ENCODE results near the gene REN. TPM values are rescaled to one million over a fixed set of nuclear protein-coding genes. Genes with fewer than 3 reads are reported as not detected.

Gene REN
- total RNA-seq, 1 experiment from 2014 or later, result 0.81 TPM

DNA sequence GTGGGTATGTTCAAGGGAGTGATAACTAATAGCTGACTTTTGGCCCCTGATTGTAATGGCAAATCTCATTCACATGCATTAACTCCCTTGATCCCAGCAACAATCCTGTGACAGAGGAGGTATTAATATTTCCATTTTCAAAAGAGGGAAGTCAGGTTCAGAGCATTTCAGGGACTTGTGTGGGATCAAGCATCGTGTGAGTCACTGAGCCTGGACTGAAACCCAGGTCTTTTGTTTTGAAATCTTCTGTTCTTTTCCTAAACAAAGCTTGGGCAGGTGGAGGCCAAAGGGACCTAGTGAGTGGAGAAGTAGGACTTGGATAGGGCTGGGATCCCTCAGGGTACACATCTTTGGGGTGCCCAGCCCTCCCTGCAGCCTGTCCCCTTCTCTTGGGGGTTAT is 52.2 kb downstream of the REN start:
- Histone ChIP-seq H3K27me3 (ENCODE audit: insufficient read depth, low read depth) (no peaks in the 10 kb centered on the region), H3K36me3 (ENCODE audit: low read depth) (peaks cover 17% of the 10 kb centered on the region), H3K79me2 (ENCODE audit: low read depth) (peaks cover 76% of the 10 kb centered on the region), H3K9me2 (ENCODE audit: insufficient read depth) (no peaks in the 10 kb centered on the region), H3F3A (ENCODE audit: insufficient read depth, low read depth) (peaks cover 17% of the 10 kb centered on the region; the same call in 1 of the 2 replicates), H4K20me1 (ENCODE audit: insufficient read depth) (peaks cover 16% of the 10 kb centered on the region), H3K4me2 (no peak overlapping the region), H3K27ac (peak overlapping the region; percentile 31; the same call in 1 of the 2 replicates), H2AFZ (no peak overlapping the region), H3K4me3 (no peak overlapping the region), H3K4me1 (replicated peaks; ENCODE audit: insufficient read depth) (peaks cover 53% of the 10 kb centered on the region), H3K9me3 (ENCODE audit: insufficient read depth, low read depth) (no peaks in the 10 kb centered on the region)
- ChIA-PET CTCF (no interaction called here), POLR2A (ENCODE audit: unreplicated experiment) (no interaction called here)
- TF ChIP-seq EZH2 (IDR thresholded peaks at IDR 0.05; ENCODE audit: low read depth), result no peak
- TF ChIP-seq, protein P1, sequence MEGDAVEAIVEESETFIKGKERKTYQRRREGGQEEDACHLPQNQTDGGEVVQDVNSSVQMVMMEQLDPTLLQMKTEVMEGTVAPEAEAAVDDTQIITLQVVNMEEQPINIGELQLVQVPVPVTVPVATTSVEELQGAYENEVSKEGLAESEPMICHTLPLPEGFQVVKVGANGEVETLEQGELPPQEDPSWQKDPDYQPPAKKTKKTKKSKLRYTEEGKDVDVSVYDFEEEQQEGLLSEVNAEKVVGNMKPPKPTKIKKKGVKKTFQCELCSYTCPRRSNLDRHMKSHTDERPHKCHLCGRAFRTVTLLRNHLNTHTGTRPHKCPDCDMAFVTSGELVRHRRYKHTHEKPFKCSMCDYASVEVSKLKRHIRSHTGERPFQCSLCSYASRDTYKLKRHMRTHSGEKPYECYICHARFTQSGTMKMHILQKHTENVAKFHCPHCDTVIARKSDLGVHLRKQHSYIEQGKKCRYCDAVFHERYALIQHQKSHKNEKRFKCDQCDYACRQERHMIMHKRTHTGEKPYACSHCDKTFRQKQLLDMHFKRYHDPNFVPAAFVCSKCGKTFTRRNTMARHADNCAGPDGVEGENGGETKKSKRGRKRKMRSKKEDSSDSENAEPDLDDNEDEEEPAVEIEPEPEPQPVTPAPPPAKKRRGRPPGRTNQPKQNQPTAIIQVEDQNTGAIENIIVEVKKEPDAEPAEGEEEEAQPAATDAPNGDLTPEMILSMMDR (conservative IDR thresholded peaks at IDR 0.05), result no peak
- BruUV-seq (replicated peaks), result no TSS peak
- DNase-seq, result no peak
- intact Hi-C loops (cut with micrococcal nuclease; ENCODE audit: unreplicated experiment), result no loop called here

DNA sequence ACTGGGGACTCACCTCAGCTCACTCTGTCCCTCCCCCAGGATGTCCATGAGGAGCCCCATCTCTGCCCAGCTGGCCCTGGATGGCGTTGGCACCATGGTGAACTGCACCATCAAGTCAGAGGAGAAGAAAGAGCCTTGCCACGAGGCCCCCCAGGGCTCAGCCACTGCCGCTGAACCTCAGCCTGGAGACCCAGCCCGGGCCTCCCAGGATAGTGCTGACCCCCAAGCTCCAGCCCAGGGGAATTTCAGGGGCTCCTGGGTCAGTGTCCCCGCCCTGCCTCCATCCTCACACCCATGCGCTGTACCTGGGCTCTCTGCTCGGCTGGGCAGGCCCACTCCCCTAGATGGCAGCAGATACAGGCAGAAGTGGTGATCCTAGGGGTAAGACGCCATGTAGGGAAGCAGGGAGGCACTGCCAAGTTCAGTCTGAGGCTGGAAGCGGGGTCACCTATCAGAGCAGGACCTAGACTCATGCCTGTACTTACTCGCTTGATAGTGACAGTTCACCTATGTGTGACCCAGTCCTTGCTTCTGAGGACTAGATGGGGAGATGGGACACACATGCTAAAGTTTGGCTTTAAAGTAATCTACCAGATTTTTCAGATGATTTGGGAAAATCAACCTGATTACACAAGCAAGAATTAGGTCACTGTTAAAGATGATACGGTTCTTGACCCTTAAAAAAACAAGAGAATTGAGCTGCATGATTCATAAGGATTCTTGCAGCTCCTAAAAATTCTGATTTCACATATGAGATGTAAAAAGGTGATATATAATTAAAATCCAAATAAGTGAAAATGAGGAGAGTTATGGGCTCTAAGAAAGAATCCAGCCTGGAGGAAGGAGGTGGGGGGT is 53.0 kb downstream of the REN start:
- Histone ChIP-seq H3K9me3 (ENCODE audit: insufficient read depth, low read depth) (no peaks in the 10 kb centered on the region), H3K4me3 (no peak overlapping the region), H3K9me2 (ENCODE audit: insufficient read depth) (no peaks in the 10 kb centered on the region), H3K27ac (no peak overlapping the region), H3F3A (ENCODE audit: insufficient read depth, low read depth) (peaks cover 17% of the 10 kb centered on the region; the same call in 1 of the 2 replicates), H3K36me3 (ENCODE audit: low read depth) (peaks cover 11% of the 10 kb centered on the region; the same call in 1 of the 2 replicates), H3K4me1 (replicated peaks; ENCODE audit: insufficient read depth) (peaks cover 56% of the 10 kb centered on the region), H4K20me1 (ENCODE audit: insufficient read depth) (peaks cover 16% of the 10 kb centered on the region), H2AFZ (no peak overlapping the region), H3K27me3 (ENCODE audit: insufficient read depth, low read depth) (no peaks in the 10 kb centered on the region), H3K79me2 (ENCODE audit: low read depth) (peaks cover 84% of the 10 kb centered on the region), H3K4me2 (no peak overlapping the region)
- ChIA-PET CTCF (interaction anchor here (0.6 kb wide), 1 partner anchor 9 kb away, joined by 3 read pairs; no protein-coding TSS in a partner anchor), POLR2A (ENCODE audit: unreplicated experiment) (no interaction called here)
- no peak for DNase-seq
- no TSS peak for BruUV-seq (replicated peaks)
- TF ChIP-seq, protein P1 (conservative IDR thresholded peaks at IDR 0.05), result no peak
- no peak for TF ChIP-seq EZH2 (IDR thresholded peaks at IDR 0.05; ENCODE audit: low read depth)
- intact Hi-C loops (cut with micrococcal nuclease; ENCODE audit: unreplicated experiment), result no loop called here

DNA sequence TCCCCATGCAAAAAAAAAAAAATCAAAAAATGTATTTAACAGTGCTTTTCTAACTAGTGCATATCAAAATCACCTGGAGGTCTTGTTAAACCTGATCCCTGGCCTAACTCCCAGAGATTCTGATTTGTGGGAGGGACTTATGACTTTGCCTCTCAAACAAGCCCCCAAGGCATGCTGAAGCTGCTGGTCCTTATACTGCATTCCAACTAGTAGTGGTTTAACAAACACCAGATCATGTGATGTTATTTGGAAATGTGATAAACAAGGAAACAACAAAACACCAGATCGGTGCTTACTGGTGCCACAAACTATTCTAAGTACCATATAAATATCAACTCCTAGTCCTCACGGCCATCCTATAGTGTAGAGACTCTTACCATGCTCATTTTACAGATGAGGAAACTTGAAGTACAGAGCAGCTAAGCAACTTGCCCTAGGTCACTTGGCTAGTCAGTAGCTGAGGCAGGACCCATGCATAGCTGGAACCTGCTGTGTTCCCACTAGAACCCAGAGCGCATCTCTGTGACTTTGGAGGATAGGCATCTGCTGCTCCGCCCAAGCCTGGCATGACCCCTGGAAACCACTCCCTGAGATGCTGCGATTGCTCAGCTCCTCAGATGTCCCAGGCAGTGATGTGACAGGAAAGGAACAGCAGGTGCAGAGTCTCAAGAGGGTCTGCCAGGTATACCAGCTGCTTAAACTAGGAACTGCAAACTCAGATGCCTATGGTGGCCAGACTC is 55.1 kb downstream of the REN start:
- peaks cover 66% of the 10 kb centered on the region for H3K4me1 ChIP-seq (replicated peaks; ENCODE audit: insufficient read depth)
- peaks cover 14% of the 10 kb centered on the region; the same call in 1 of the 2 replicates for H3F3A ChIP-seq (ENCODE audit: insufficient read depth, low read depth)
- ChIA-PET CTCF (interaction anchor here (0.6 kb wide), 1 partner anchor 239 kb away, joined by 3 read pairs; no protein-coding TSS in a partner anchor), POLR2A (ENCODE audit: unreplicated experiment) (no interaction called here)
- no peaks in the 10 kb centered on the region for H3K9me2 ChIP-seq (ENCODE audit: insufficient read depth)
- peaks cover 15% of the 10 kb centered on the region for H4K20me1 ChIP-seq (ENCODE audit: insufficient read depth)
- H3K9me3 ChIP-seq (ENCODE audit: insufficient read depth, low read depth), result no peaks in the 10 kb centered on the region
- no peak overlapping the region for H3K4me3 ChIP-seq
- H3K36me3 ChIP-seq (ENCODE audit: low read depth), result peaks cover 21% of the 10 kb centered on the region; the same call in 1 of the 2 replicates
- DNase-seq, result peak; percentile 36 to 78
- TF ChIP-seq EZH2 (IDR thresholded peaks at IDR 0.05; ENCODE audit: low read depth), result no peak
- TF ChIP-seq, protein P1 (conservative IDR thresholded peaks at IDR 0.05), result no peak
- H3K27ac ChIP-seq, result peak overlapping the region; percentile 43
- peaks cover 98% of the 10 kb centered on the region for H3K79me2 ChIP-seq (ENCODE audit: low read depth)
- no TSS peak for BruUV-seq (replicated peaks)
- peak overlapping the region; percentile 4 for H3K4me2 ChIP-seq
- no peaks in the 10 kb centered on the region for H3K27me3 ChIP-seq (ENCODE audit: insufficient read depth, low read depth)
- intact Hi-C loops (cut with micrococcal nuclease; ENCODE audit: unreplicated experiment), result no loop called here
- H2AFZ ChIP-seq, result no peak overlapping the region

Data from PC-9 (cell line).